ENCODE data around the gene ADAMTS3.
A peak's percentile ranks its signal among the peaks of the same experiment; 100 is the strongest.

GRCh38 chr4:72286185-72286584 is 282.8 kb downstream of the ADAMTS3 start:
- peak; percentile 10; the same call in 1 of the 2 replicates for TF ChIP-seq CTCF (IDR thresholded peaks at IDR 0.05)
- no peak for TF ChIP-seq REST (IDR thresholded peaks at IDR 0.05; ENCODE audit: insufficient read depth in 1 of 2, low read depth in 2 of 2, low read length in 1 of 2)
- no peak for TF ChIP-seq POLR2AphosphoS5 (IDR thresholded peaks at IDR 0.05; ENCODE audit: low read depth, low read length)

Data from Panc1 (cell line).